AG08395 (cell line): ENCODE measurements around the gene PIH1D1.

Source experiments
- DNase-seq: peaks from one replicate; pipeline ENCODE4 v3.0.0; 2012; ENCODE audit warnings: mixed read lengths, low spot score

PIH1D1 gene

GRCh38 chr19:49434907-49435583 lies 16.6 kb downstream of the PIH1D1 start:
- no peak for DNase-seq

GRCh38 chr19:49433240-49433901 lies 18.2 kb downstream of the PIH1D1 start:
- no peak for DNase-seq

- DNase-seq, result no peak
These were observed 19.2 kb downstream of the PIH1D1 start for GRCh38 chr19:49432141-49433073.

- DNase-seq, result no peak
These were observed 20.3 kb downstream of the PIH1D1 start for GRCh38 chr19:49431330-49431749.

- DNase-seq, result no peak
These were observed 20.8 kb downstream of the PIH1D1 start for GRCh38 chr19:49430678-49431329.

- DNase-seq, result no peak
These were observed 21.4 kb downstream of the PIH1D1 start for GRCh38 chr19:49430172-49430677.

- DNase-seq, result no peak
These were observed 22.8 kb downstream of the PIH1D1 start for GRCh38 chr19:49428547-49429451.

GRCh38 chr19:49427855-49428546 lies 23.6 kb downstream of the PIH1D1 start:
- DNase-seq, result peak; percentile 35

GRCh38 chr19:49427339-49427738 lies 24.3 kb downstream of the PIH1D1 start:
- DNase-seq, result no peak

- no peak for DNase-seq
These were observed 25.6 kb downstream of the PIH1D1 start for GRCh38 chr19:49425922-49426592.

GRCh38 chr19:49425178-49425577 lies 26.4 kb downstream of the PIH1D1 start, which contains the start of gene GFY:
Gene GFY, plus strand, starts transcription at chr19:49425388. Its CDS starts 1,043 bp downstream, at chr19:49426431.
- DNase-seq, result no peak

GRCh38 chr19:49423985-49424303 lies 27.7 kb downstream of the PIH1D1 start:
- DNase-seq, result no peak

GRCh38 chr19:49423071-49423984 lies 28.3 kb downstream of the PIH1D1 start, which contains the start of gene PTH2:
Gene PTH2, minus strand, starts transcription at chr19:49423441. Its CDS starts 102 bp downstream, at chr19:49423339.
- no peak for DNase-seq

GRCh38 chr19:49422407-49423070 lies 29.1 kb downstream of the PIH1D1 start:
- DNase-seq, result no peak

GRCh38 chr19:49421878-49422202 lies 29.8 kb downstream of the PIH1D1 start:
- no peak for DNase-seq

GRCh38 chr19:49421039-49421877 lies 30.4 kb downstream of the PIH1D1 start:
- peak; percentile 88 for DNase-seq

- no peak for DNase-seq
These were observed 31.4 kb downstream of the PIH1D1 start for GRCh38 chr19:49420227-49420626.
